H9 (cell line): ENCODE data around the gene CCDC60. TPM values are rescaled to one million over a fixed set of nuclear protein-coding genes. Genes with fewer than 3 reads are reported as not detected.

Experiments used
- DNase-seq: peaks from one replicate; pipeline ENCODE4 v3.0.0-alpha.2; 2017
- H2AFZ ChIP-seq: one replicate; pipeline ENCODE4 v1.6.1; 2013; ENCODE audit warnings: mild to moderate bottlenecking, low read length, control low read depth, moderate library complexity
- H2AK5ac ChIP-seq: 2 replicates; pipeline ENCODE4 v1.6.1; 2013; ENCODE audit warnings: low read length, control low read depth, mixed read lengths; ENCODE audit not compliant: insufficient read length
- H2BK120ac ChIP-seq: one replicate; pipeline ENCODE4 v1.6.1; 2013; ENCODE audit warnings: low read depth, mild to moderate bottlenecking, low read length, control low read depth, inconsistent platforms; ENCODE audit not compliant: poor library complexity, severe bottlenecking
- H2BK12ac ChIP-seq: 2 replicates; pipeline ENCODE4 v1.6.1; 2013; ENCODE audit warnings: low read length, control low read depth, mixed read lengths, low read depth; ENCODE audit not compliant: insufficient read length
- H2BK15ac ChIP-seq: 2 replicates; pipeline ENCODE4 v1.6.1; 2013; ENCODE audit warnings: low read depth, low read length, control low read depth
- H2BK20ac ChIP-seq: one replicate; pipeline ENCODE4 v1.6.1; 2013; ENCODE audit warnings: low read depth, mild to moderate bottlenecking, low read length, control low read depth, inconsistent platforms; ENCODE audit not compliant: poor library complexity, severe bottlenecking
- H2BK5ac ChIP-seq: 2 replicates; pipeline ENCODE4 v1.6.1; 2013; ENCODE audit warnings: low read length, control low read depth, mixed read lengths; ENCODE audit not compliant: insufficient read length
- H3K14ac ChIP-seq: 2 replicates; pipeline ENCODE4 v1.6.1; 2013; ENCODE audit warnings: low read length, control low read depth; ENCODE audit not compliant: insufficient read depth
- H3K18ac ChIP-seq: 2 replicates; pipeline ENCODE4 v1.6.1; 2013; ENCODE audit warnings: low read depth, mild to moderate bottlenecking, mixed read lengths, low read length, control low read depth; ENCODE audit not compliant: insufficient read length
- H3K23ac ChIP-seq: 2 replicates; pipeline ENCODE4 v1.6.1; 2013; ENCODE audit warnings: low read length, control low read depth, mixed read lengths, low read depth; ENCODE audit not compliant: insufficient read length
- H3K23me2 ChIP-seq: 2 replicates; pipeline ENCODE4 v1.6.1; 2013; ENCODE audit warnings: low read depth, mild to moderate bottlenecking, mixed read lengths, low read length, control low read depth; ENCODE audit not compliant: insufficient read length, poor library complexity, severe bottlenecking
- H3K27ac ChIP-seq: 2 replicates; pipeline ENCODE4 v1.5.1; 2013; ENCODE audit warnings: low read length, control low read depth, mixed read lengths, low read depth; ENCODE audit not compliant: insufficient read length
- H3K27me3 ChIP-seq: 2 replicates; pipeline ENCODE4 v1.6.1; 2013; ENCODE audit warnings: low read length, control low read depth, inconsistent platforms; ENCODE audit not compliant: insufficient read depth
- H3K4ac ChIP-seq: 2 replicates; pipeline ENCODE4 v1.6.1; 2013; ENCODE audit warnings: low read depth, mild to moderate bottlenecking, control low read depth, inconsistent platforms, low read length, moderate library complexity
- H3K4me1 ChIP-seq: 2 replicates; pipeline ENCODE4 v1.6.1; 2013; ENCODE audit warnings: low read length, control low read depth, inconsistent platforms; ENCODE audit not compliant: insufficient read depth
- H3K4me2 ChIP-seq: 2 replicates; pipeline ENCODE4 v1.6.1; 2013; ENCODE audit warnings: low read length, control low read depth, mixed read lengths; ENCODE audit not compliant: insufficient read length, insufficient read depth
- H3K56ac ChIP-seq: 2 replicates; pipeline ENCODE4 v1.6.1; 2013; ENCODE audit warnings: low read depth, mild to moderate bottlenecking, mixed read lengths, low read length, control low read depth; ENCODE audit not compliant: insufficient read length
- H3K79me1 ChIP-seq: 2 replicates; pipeline ENCODE4 v1.6.1; 2013; ENCODE audit warnings: low read depth, mild to moderate bottlenecking, moderate library complexity, low read length, control low read depth, inconsistent platforms; ENCODE audit not compliant: insufficient read depth, poor library complexity, severe bottlenecking
- H3K79me2 ChIP-seq: 2 replicates; pipeline ENCODE4 v1.6.1; 2013; ENCODE audit warnings: low read length, control low read depth, inconsistent platforms; ENCODE audit not compliant: insufficient read depth
- H3K9ac ChIP-seq: 2 replicates; pipeline ENCODE4 v1.6.1; 2013; ENCODE audit warnings: low read length, control low read depth, mixed read lengths; ENCODE audit not compliant: insufficient read length; ENCODE audit errors: extremely low read depth
- H3K9me3 ChIP-seq: one replicate; pipeline ENCODE4 v1.6.1; 2013; ENCODE audit warnings: low read depth, low read length, inconsistent platforms; ENCODE audit not compliant: control insufficient read depth
- H3T11ph ChIP-seq: one replicate; pipeline ENCODE4 v1.6.1; 2013; ENCODE audit warnings: mild to moderate bottlenecking, low read length, control low read depth, inconsistent platforms
- H4K20me1 ChIP-seq: one replicate; pipeline ENCODE4 v1.6.1; 2013; ENCODE audit not compliant: control insufficient read depth, insufficient read length, insufficient read depth
- H4K5ac ChIP-seq: 2 replicates; pipeline ENCODE4 v1.6.1; 2013; ENCODE audit warnings: low read depth, mild to moderate bottlenecking, mixed read lengths, low read length, control low read depth; ENCODE audit not compliant: insufficient read length
- H4K8ac ChIP-seq: replicated peaks from 2 replicates; pipeline ENCODE4 v1.6.1; 2013; ENCODE audit warnings: low read length, control low read depth, mixed read lengths, low read depth; ENCODE audit not compliant: insufficient read length
- H4K91ac ChIP-seq: 2 replicates; pipeline ENCODE4 v1.6.1; 2013; ENCODE audit warnings: low read depth, mild to moderate bottlenecking, moderate library complexity, mixed read lengths, low read length, control low read depth; ENCODE audit not compliant: insufficient read length
- H3K27ac Mint-ChIP-seq, 3 experiments: 2 replicates in 2 of 3; 3 replicates in 1 of 3; pipeline ENCODE4 v1.8.0; 2020 to 2021; ENCODE audit warnings: mixed read lengths in 3 of 3, mild to moderate bottlenecking in 1 of 3, moderate library complexity in 1 of 3
- H3K27me3 Mint-ChIP-seq: 2 replicates; pipeline ENCODE4 v1.8.0; 2021; ENCODE audit warnings: low read depth, mild to moderate bottlenecking, moderate library complexity, mixed read lengths
- H3K36me3 Mint-ChIP-seq, 3 experiments: 2 replicates in 2 of 3; 3 replicates in 1 of 3; pipeline ENCODE4 v1.8.0; 2020 to 2021; ENCODE audit warnings: low read depth in 3 of 3, mixed read lengths in 3 of 3; ENCODE audit not compliant: insufficient read depth in 1 of 3
- H3K4me1 Mint-ChIP-seq, 2 experiments: 2 replicates each; pipeline ENCODE4 v1.8.0; 2020; ENCODE audit warnings: mixed read lengths in 2 of 2
- H3K4me3 Mint-ChIP-seq, 2 experiments: 2 replicates in 1 of 2; 3 replicates in 1 of 2; pipeline ENCODE4 v1.8.0; 2020 to 2021; ENCODE audit warnings: mild to moderate bottlenecking in 2 of 2, mixed read lengths in 2 of 2, moderate library complexity in 1 of 2
- H3K9me3 Mint-ChIP-seq, 2 experiments: 2 replicates in 1 of 2; 3 replicates in 1 of 2; pipeline ENCODE4 v1.8.0; 2020; ENCODE audit warnings: mild to moderate bottlenecking in 2 of 2, mixed read lengths in 2 of 2, moderate library complexity in 1 of 2
- CTCF ChIP-seq: fragments of 200-600 bp; sonication (generic); conservative IDR thresholded peaks from 3 replicates; pipeline ENCODE4 v1.8.0; 2021; ENCODE audit warnings: antibody characterized with exemption, mild to moderate bottlenecking
- WGBS: extraction: QIAGEN DNeasy Blood & Tissue Kit; methylation state at CpG from one replicate; pipeline ENCODE4 v1.1.7; 2013; ENCODE audit warnings: missing lambda C conversion rate, low lambda C conversion rate, mixed read lengths; ENCODE audit not compliant: insufficient read length; ENCODE audit errors: extremely low coverage; 5-methylcytosine and 5-hydroxymethylcytosine counted together
- total RNA-seq: library from RNA; stranded (reverse); gene quantifications from 2 replicates; pipeline ENCODE4 v1.2.1, GENCODE V29; 2021

The CCDC60 gene
- total RNA-seq, 1 experiment from 2014 or later = 0.44 TPM

GRCh38 chr12:119378903-119379302 is 44.4 kb downstream of the CCDC60 start:
- Histone ChIP-seq H3K14ac (no peak overlapping the region), H4K91ac (no peak overlapping the region), H4K20me1 (no peaks in the 10 kb centered on the region), H3K79me1 (no peaks in the 10 kb centered on the region), H2BK5ac (no peak overlapping the region), H2BK120ac (no peak overlapping the region), H3K56ac (no peak overlapping the region), H3K9ac (no peak overlapping the region), H3K27me3 (no peaks in the 10 kb centered on the region), H2AFZ (no peak overlapping the region), H4K5ac (no peak overlapping the region), H4K8ac (no peak overlapping the region), H3K4ac (no peak overlapping the region), H3T11ph (no peak overlapping the region), H3K18ac (no peak overlapping the region), H2BK20ac (no peak overlapping the region), H3K9me3 (no peaks in the 10 kb centered on the region), H3K4me1 (no peaks in the 10 kb centered on the region), H2AK5ac (no peak overlapping the region), H2BK12ac (no peak overlapping the region), H3K27ac (no peak overlapping the region), H3K23me2 (no peaks in the 10 kb centered on the region), H2BK15ac (no peak overlapping the region), H3K23ac (no peak overlapping the region), H3K4me2 (no peak overlapping the region), H3K79me2 (no peaks in the 10 kb centered on the region)
- Mint-ChIP-seq H3K4me3 (no peak overlapping the region), H3K4me1 (peaks cover 9 to 12% of the 10 kb centered on the region in 2 experiments; a peak in 3 of 4 replicates), H3K27ac (no peak overlapping the region), H3K9me3 (peaks cover 0 to 7% of the 10 kb centered on the region in 2 experiments), H3K27me3 (no peaks in the 10 kb centered on the region; the same call in 1 of the 2 replicates), H3K36me3 (peaks cover 0 to 10% (median 0%) of the 10 kb centered on the region in 3 experiments; a peak in 3 of 7 replicates)
- no peak for DNase-seq
- no CpG with 5 or more reads among the region's 4 CpGs for WGBS
- TF ChIP-seq CTCF = no peak
